ENCODE data around the gene DENND1B. TPM values are rescaled to one million over a fixed set of nuclear protein-coding genes. Genes with fewer than 3 reads are reported as not detected.

Gene DENND1B
- total and polyA plus RNA-seq, 3 donors from 2014 or later, result 7.2 to 11.6 (median 11.6) TPM

DNA sequence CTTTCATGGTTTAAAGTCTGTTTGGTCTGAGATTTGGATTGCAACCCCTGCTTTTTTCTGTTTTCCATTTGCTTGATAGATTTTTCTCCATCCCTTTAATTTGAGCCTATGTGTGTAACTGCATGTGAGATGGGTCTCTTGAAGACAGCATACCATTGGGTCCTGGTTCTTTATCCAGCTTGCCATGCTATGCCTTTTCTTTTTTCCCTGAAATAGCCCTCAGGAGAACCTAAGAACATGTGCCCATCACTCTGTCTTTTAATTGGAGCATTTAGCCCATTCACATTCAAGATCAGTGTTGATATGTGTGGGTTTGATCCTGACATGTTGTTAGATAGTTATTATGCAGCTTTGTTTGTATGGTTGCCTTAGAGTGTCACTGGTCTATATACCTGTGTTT is 21.7 kb upstream of the DENND1B start:
- Histone ChIP-seq H3K9me3 (no peaks in the 10 kb centered on the region), H3K4me3 (no peak overlapping the region), H3K27me3 (no peaks in the 10 kb centered on the region), H3K4me1 (no peaks in the 10 kb centered on the region), H3K36me3 (ENCODE audit: low read depth, missing control alignments) (no peaks in the 10 kb centered on the region), H3K27ac (no peak overlapping the region)
- intact Hi-C loops (cut with DNase I; ENCODE audit: low total_unique reads), result no loop called here
- DNase-seq, result no peak
- TF ChIP-seq CTCF (IDR thresholded peaks at IDR 0.05) (no peak), POLR2A (IDR thresholded peaks at IDR 0.05) (no peak)

DNA sequence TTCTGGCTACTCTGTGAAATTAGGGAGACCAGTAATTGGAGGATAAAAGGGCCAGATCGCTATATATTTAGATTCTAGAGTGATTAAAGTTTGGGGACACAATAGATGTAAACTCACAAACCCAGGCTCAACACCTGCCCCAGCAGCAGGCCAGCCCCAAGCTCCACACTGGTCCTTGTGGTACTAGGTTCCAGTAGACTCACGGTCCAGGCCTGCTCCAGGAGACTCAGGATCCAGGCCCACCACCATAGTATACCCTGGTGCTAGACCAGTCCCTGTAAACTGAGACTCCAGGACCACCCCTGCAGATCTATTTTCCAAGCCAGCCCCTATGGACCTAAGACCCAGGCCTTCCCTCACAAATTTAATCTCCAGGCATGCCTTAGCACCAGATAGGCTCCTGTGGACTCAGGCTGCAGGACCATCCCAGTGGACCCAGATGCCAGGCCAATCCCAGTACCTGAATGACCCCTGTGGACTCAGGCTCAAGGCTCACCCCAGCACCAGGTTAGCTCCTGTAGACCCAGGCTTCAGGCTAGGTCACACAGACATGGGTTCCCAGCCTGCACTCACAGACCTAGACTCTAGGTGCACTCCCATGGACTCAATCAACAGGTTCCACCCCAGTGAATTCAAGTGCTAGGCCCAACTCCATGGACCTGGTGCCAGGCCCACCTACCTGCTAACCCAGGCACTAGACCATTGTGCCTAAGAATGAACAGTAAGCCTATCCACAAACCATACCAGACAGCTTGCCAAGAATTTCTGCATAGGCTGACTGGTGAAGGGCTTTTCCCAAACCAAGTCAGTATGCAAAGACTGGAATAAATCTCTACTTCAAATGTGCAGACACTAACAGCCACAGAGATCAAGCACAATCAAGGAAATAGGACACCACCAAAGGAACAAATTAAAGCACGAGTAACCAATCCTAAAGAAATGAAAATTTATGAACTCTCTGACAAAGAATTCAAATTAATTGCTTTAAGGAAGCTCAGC is 13.8 kb upstream of the DENND1B start:
- H3K27me3 ChIP-seq, result no peaks in the 10 kb centered on the region
- H3K4me3 ChIP-seq, result no peak overlapping the region
- TF ChIP-seq CTCF (IDR thresholded peaks at IDR 0.05), result no peak
- TF ChIP-seq POLR2A (IDR thresholded peaks at IDR 0.05), result no peak
- intact Hi-C loops (cut with DNase I; ENCODE audit: low total_unique reads), result no loop called here
- 92 to 95% methylated on average over 3 of the region's 3 CpGs for WGBS, 2 donors
- H3K9me3 ChIP-seq, result no peaks in the 10 kb centered on the region
- no peaks in the 10 kb centered on the region for H3K36me3 ChIP-seq (ENCODE audit: low read depth, missing control alignments)
- no peak for DNase-seq
- no peak overlapping the region for H3K27ac ChIP-seq
- H3K4me1 ChIP-seq, result no peaks in the 10 kb centered on the region

DNA sequence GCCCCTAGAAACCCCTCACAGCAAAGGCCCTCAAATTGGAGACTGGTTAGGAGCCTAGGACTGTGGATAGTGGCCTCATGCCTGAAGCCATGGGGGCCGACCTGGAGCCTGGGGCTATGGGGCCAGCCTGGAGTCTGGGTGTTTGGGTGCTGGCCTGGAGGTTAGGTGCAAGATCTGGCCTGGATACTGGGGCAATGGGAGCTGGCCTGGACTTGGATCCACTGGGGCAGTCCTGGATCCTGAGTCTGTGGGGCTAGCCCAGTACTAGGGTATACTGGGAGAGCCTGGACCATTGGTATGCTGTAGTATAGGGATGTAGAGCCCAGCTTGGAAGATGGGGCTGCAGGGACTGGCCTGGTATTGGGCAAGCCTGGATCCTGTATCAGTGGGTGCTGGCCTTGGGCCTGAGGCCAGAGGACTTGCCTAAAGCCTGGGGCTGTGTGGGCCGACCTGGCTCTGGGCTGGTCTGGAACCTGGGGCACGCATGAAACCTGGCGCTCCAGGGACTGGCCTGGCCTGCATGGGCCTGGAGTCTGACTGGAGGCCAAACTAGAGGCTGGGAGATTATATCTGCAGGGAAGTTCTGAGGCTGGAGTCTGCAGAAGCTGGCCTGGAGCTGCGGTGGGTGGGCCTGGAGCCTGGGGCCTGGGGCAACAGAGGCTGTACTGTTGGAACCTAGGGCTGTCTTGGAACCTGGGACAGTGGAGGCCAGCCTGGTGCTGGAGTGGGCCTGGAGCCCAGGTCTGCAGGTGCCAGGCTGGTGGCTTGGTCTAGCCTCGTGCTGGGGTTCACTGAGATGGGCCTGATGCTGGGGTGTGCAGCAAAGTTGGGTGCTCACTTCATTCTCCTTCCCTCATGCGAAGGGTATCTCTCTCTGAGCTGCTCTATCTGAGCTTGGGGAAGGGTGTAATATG is 12.6 kb upstream of the DENND1B start:
- no peak overlapping the region for H3K27ac ChIP-seq
- H3K27me3 ChIP-seq, result no peaks in the 10 kb centered on the region
- DNase-seq, result no peak
- no peak for TF ChIP-seq CTCF (IDR thresholded peaks at IDR 0.05)
- no peak for TF ChIP-seq POLR2A (IDR thresholded peaks at IDR 0.05)
- H3K9me3 ChIP-seq, result no peaks in the 10 kb centered on the region
- intact Hi-C loops (cut with DNase I; ENCODE audit: low total_unique reads), result no loop called here
- 88 to 94% methylated on average over 2 to 7 of the region's 7 CpGs for WGBS, 2 donors
- no peaks in the 10 kb centered on the region for H3K36me3 ChIP-seq (ENCODE audit: low read depth, missing control alignments)
- H3K4me1 ChIP-seq, result no peaks in the 10 kb centered on the region
- no peak overlapping the region for H3K4me3 ChIP-seq

GRCh38 chr1:197787056-197787455 is 11.8 kb upstream of the DENND1B start:
- WGBS, 2 donors, result 60 to 88% methylated on average over 3 of the region's 3 CpGs
- no peak for TF ChIP-seq CTCF (IDR thresholded peaks at IDR 0.05)
- no peak for TF ChIP-seq POLR2A (IDR thresholded peaks at IDR 0.05)
- Histone ChIP-seq H3K36me3 (ENCODE audit: low read depth, missing control alignments) (no peaks in the 10 kb centered on the region), H3K9me3 (no peaks in the 10 kb centered on the region), H3K4me1 (no peaks in the 10 kb centered on the region), H3K4me3 (no peak overlapping the region), H3K27me3 (no peaks in the 10 kb centered on the region), H3K27ac (no peak overlapping the region)
- no peak for DNase-seq
- intact Hi-C loops (cut with DNase I; ENCODE audit: low total_unique reads), result no loop called here

All from testis (tissue), 3 donors.